IMR-90 (cell line): Measurements from ENCODE around the gene LRRC3C. TPM values are rescaled to one million over a fixed set of nuclear protein-coding genes. Genes with fewer than 3 reads are reported as not detected.

Experiments used
- ATAC-seq: fragments of 200-7000 bp; cut with Tn5 transposase; 2 replicates; pipeline ENCODE4 v1.9.1; 2020; ENCODE audit warnings: low read depth, mild to moderate bottlenecking, moderate library complexity
- BruUV-seq: library from RNA; stranded (reverse); fragments of 400-500 nt; replicated peaks from 2 replicates; lab custom pipeline; 2021; lab: Mats Ljungman, UMichigan
- CTCF ChIA-PET: fragments of 300-600 bp; formaldehyde crosslinking; extraction: SDS; loops from one replicate; lab custom pipeline; 2021; ENCODE audit warnings: antibody characterized with exemption; lab: Yijun Ruan, JAX
- POLR2A ChIA-PET: fragments of 300-600 bp; sonication (Branson Sonifier 250); formaldehyde crosslinking; loops from one replicate; lab custom pipeline; 2022; ENCODE audit warnings: antibody characterized with exemption; ENCODE audit not compliant: unreplicated experiment; lab: Charles Lee
- DNase-seq: peaks from one replicate; pipeline ENCODE4 v3.0.0; 2013
- H2AFZ ChIP-seq: replicated peaks from 2 replicates; pipeline ENCODE3; 2013; ENCODE audit warnings: low read length, mild to moderate bottlenecking; ENCODE audit not compliant: poor library complexity
- H2AK5ac ChIP-seq: 2 replicates; pipeline ENCODE4 v1.6.1; 2013; ENCODE audit warnings: low read depth, low read length, inconsistent platforms
- H2AK9ac ChIP-seq: replicated peaks from 2 replicates; pipeline ENCODE3; 2013; ENCODE audit warnings: mild to moderate bottlenecking, low read depth, low read length, moderate library complexity; ENCODE audit not compliant: poor library complexity
- H2BK120ac ChIP-seq: 2 replicates; pipeline ENCODE4 v1.6.1; 2013; ENCODE audit warnings: low read depth, low read length, inconsistent platforms
- H2BK15ac ChIP-seq: 3 replicates; pipeline ENCODE4 v1.6.1; 2013; ENCODE audit warnings: low read depth, low read length, inconsistent platforms
- H2BK20ac ChIP-seq: 2 replicates; pipeline ENCODE4 v1.6.1; 2013; ENCODE audit warnings: low read depth, mild to moderate bottlenecking, inconsistent platforms, low read length, moderate library complexity
- H2BK5ac ChIP-seq: 2 replicates; pipeline ENCODE4 v1.6.1; 2013; ENCODE audit warnings: mild to moderate bottlenecking, low read depth, low read length, inconsistent platforms; ENCODE audit not compliant: poor library complexity, severe bottlenecking
- H3K14ac ChIP-seq: replicated peaks from 2 replicates; pipeline ENCODE4 v1.6.1; 2013; ENCODE audit warnings: low read depth, low read length, inconsistent platforms
- H3K18ac ChIP-seq: 2 replicates; pipeline ENCODE4 v1.6.1; 2013; ENCODE audit warnings: low read depth, low read length, control low read depth
- H3K23ac ChIP-seq: 2 replicates; pipeline ENCODE4 v1.6.1; 2013; ENCODE audit warnings: low read depth, low read length, inconsistent platforms
- H3K27ac ChIP-seq: 2 replicates; pipeline ENCODE4 v1.5.1; 2013; ENCODE audit warnings: mild to moderate bottlenecking, control low read depth, low read length; ENCODE audit not compliant: insufficient read depth
- H3K27me3 ChIP-seq: 2 replicates; pipeline ENCODE4 v1.6.1; 2013; ENCODE audit warnings: low read length; ENCODE audit not compliant: control insufficient read depth, insufficient read depth
- H3K36me3 ChIP-seq: 2 replicates; pipeline ENCODE4 v1.6.1; 2013; ENCODE audit warnings: low read length, mixed read lengths; ENCODE audit not compliant: control insufficient read depth, insufficient read depth
- H3K4ac ChIP-seq: 2 replicates; pipeline ENCODE4 v1.6.1; 2013; ENCODE audit warnings: low read depth, low read length, inconsistent platforms
- H3K4me1 ChIP-seq: 2 replicates; pipeline ENCODE4 v1.6.1; 2013; ENCODE audit warnings: low read length, mixed read lengths; ENCODE audit not compliant: control insufficient read depth, insufficient read depth
- H3K4me2 ChIP-seq: 2 replicates; pipeline ENCODE4 v1.6.1; 2013; ENCODE audit warnings: low read depth, mild to moderate bottlenecking, control low read depth, low read length, moderate library complexity
- H3K4me3 ChIP-seq: 2 replicates; pipeline ENCODE4 v1.5.1; 2013; ENCODE audit warnings: low read depth, mild to moderate bottlenecking, control low read depth, low read length, moderate library complexity; ENCODE audit not compliant: insufficient read depth
- H3K56ac ChIP-seq: 2 replicates; pipeline ENCODE4 v1.6.1; 2013; ENCODE audit warnings: low read length, inconsistent platforms; ENCODE audit not compliant: insufficient read depth; ENCODE audit errors: extremely low read depth
- H3K79me1 ChIP-seq, 2 experiments: 2 replicates each; pipeline ENCODE4 v1.6.1; 2013; ENCODE audit warnings: low read length in 2 of 2, inconsistent platforms in 1 of 2, low read depth in 1 of 2
- H3K9ac ChIP-seq: 2 replicates; pipeline ENCODE4 v1.6.1; 2013; ENCODE audit warnings: low read depth, low read length, control low read depth
- H3K9me1 ChIP-seq: 2 replicates; pipeline ENCODE4 v1.6.1; 2013; ENCODE audit warnings: low read length, inconsistent platforms; ENCODE audit not compliant: insufficient read depth
- H3K9me3 ChIP-seq: 2 replicates; pipeline ENCODE4 v1.6.1; 2013; ENCODE audit warnings: low read length; ENCODE audit not compliant: control insufficient read depth, insufficient read depth
- H4K20me1 ChIP-seq: 2 replicates; pipeline ENCODE4 v1.6.1; 2013; ENCODE audit warnings: low read length, inconsistent platforms; ENCODE audit not compliant: insufficient read depth
- H4K5ac ChIP-seq: 2 replicates; pipeline ENCODE4 v1.6.1; 2013; ENCODE audit warnings: mild to moderate bottlenecking, low read depth, low read length, control low read depth
- H4K8ac ChIP-seq, 2 experiments: 2 replicates each; pipeline ENCODE4 v1.6.1; 2013; ENCODE audit warnings: low read depth in 2 of 2, low read length in 2 of 2, control low read depth in 1 of 2, inconsistent platforms in 1 of 2
- H4K91ac ChIP-seq: 2 replicates; pipeline ENCODE4 v1.6.1; 2013; ENCODE audit warnings: low read depth, low read length, inconsistent platforms; ENCODE audit not compliant: insufficient read depth
- BHLHE40 ChIP-seq: fragments of 150-350 bp; IDR thresholded peaks from 2 replicates; pipeline ENCODE4 v1.6.1; 2016; ENCODE audit warnings: mild to moderate bottlenecking, low read depth, low read length
- CEBPB ChIP-seq: IDR thresholded peaks from 2 replicates; pipeline ENCODE4 v1.6.1; 2012; ENCODE audit warnings: low read depth, low read length, improper control_type of control experiment
- CHD1 ChIP-seq: IDR thresholded peaks from 2 replicates; pipeline ENCODE4 v1.6.1; 2012; ENCODE audit warnings: low read depth, low read length, improper control_type of control experiment
- CTCF ChIP-seq: conservative IDR thresholded peaks from 2 replicates; pipeline ENCODE4 v1.5.1; 2012; ENCODE audit warnings: mild to moderate bottlenecking, low read depth, low read length, improper control_type of control experiment
- ELK1 ChIP-seq: fragments of 150-350 bp; IDR thresholded peaks from 2 replicates; pipeline ENCODE4 v1.6.1; 2016; ENCODE audit warnings: low read depth, mild to moderate bottlenecking, low read length, moderate library complexity, borderline replicate concordance
- FOS ChIP-seq: fragments of 150-350 bp; IDR thresholded peaks from 2 replicates; pipeline ENCODE4 v1.6.1; 2016; ENCODE audit warnings: low read depth, low read length
- MAFK ChIP-seq: IDR thresholded peaks from 2 replicates; pipeline ENCODE4 v1.6.1; 2012; ENCODE audit warnings: low read depth, low read length, improper control_type of control experiment
- MAZ ChIP-seq: IDR thresholded peaks from 2 replicates; pipeline ENCODE4 v1.6.1; 2012; ENCODE audit warnings: low read depth, mild to moderate bottlenecking, low read length, improper control_type of control experiment, moderate library complexity, borderline replicate concordance
- MXI1 ChIP-seq: IDR thresholded peaks from 2 replicates; pipeline ENCODE4 v1.6.1; 2012; ENCODE audit warnings: low read depth, mild to moderate bottlenecking, low read length, moderate library complexity, borderline replicate concordance
- NFE2L2 ChIP-seq: fragments of 150-350 bp; IDR thresholded peaks from 2 replicates; pipeline ENCODE4 v1.6.1; 2016; ENCODE audit warnings: low read depth, mild to moderate bottlenecking, low read length
- POLR2A ChIP-seq: IDR thresholded peaks from 2 replicates; pipeline ENCODE4 v1.6.1; 2012; ENCODE audit warnings: mild to moderate bottlenecking, low read depth, low read length
- RAD21 ChIP-seq: IDR thresholded peaks from 2 replicates; pipeline ENCODE4 v1.6.1; 2012; ENCODE audit warnings: low read length, improper control_type of control experiment
- RCOR1 ChIP-seq: IDR thresholded peaks from 2 replicates; pipeline ENCODE4 v1.6.1; 2012; ENCODE audit warnings: mild to moderate bottlenecking, low read length, improper control_type of control experiment; ENCODE audit not compliant: insufficient replicate concordance
- RFX5 ChIP-seq: IDR thresholded peaks from 2 replicates; pipeline ENCODE4 v1.8.0; 2012; ENCODE audit warnings: low read depth, mild to moderate bottlenecking, low read length, moderate library complexity
- SMC3 ChIP-seq: fragments of 150-350 bp; IDR thresholded peaks from 2 replicates; pipeline ENCODE4 v1.6.1; 2016; ENCODE audit warnings: low read depth, mild to moderate bottlenecking, antibody characterized with exemption, low read length, moderate library complexity
- USF2 ChIP-seq: fragments of 150-350 bp; IDR thresholded peaks from 2 replicates; pipeline ENCODE4 v1.6.1; 2017; ENCODE audit warnings: mild to moderate bottlenecking, antibody characterized with exemption, low read length, low read depth
- WGBS, 2 experiments: methylation state at CpG; one replicate each; pipeline versions ENCODE4 v1.1.5 to v1.1.7; 2013; ENCODE audit warnings: missing lambda C conversion rate in 2 of 2; ENCODE audit not compliant: insufficient read length in 1 of 2; ENCODE audit errors: extremely low coverage in 2 of 2; 5-methylcytosine and 5-hydroxymethylcytosine counted together
- dilution Hi-C: fragments of 300-500 bp; cut with HindIII; formaldehyde crosslinking; loops from one replicate; pipeline ENCODE4 v1.14.3; 2018; ENCODE audit warnings: low sequenced_read_pairs; ENCODE audit not compliant: unreplicated experiment
- in situ Hi-C: fragments of 300-500 bp; cut with MboI; formaldehyde crosslinking; loops from 3 replicates; pipeline ENCODE4 v1.14.3; 2019; ENCODE audit warnings: low sequenced_read_pairs, inconsistent platforms, mixed read lengths
- intact Hi-C: fragments of 100-400 bp; cut with micrococcal nuclease; formaldehyde crosslinking; loops from 2 replicates; pipeline ENCODE4 v1.10.0; 2022
- polyA plus RNA-seq, 3 experiments: library from polyadenylated mRNA; depleted of rRNA; stranded (reverse); fragments of >200 nt; gene quantifications; 2 replicates each; pipeline ENCODE4 v1.2.3, GENCODE V29; 2012; ENCODE audit warnings: low replicate concordance in 1 of 3
- total RNA-seq: library from RNA; depleted of rRNA; stranded (reverse); fragments of >200 nt; gene quantifications from 2 replicates; pipeline ENCODE4 v1.2.3, GENCODE V29; 2012

Gene LRRC3C
- total and polyA plus RNA-seq, 2 of the 4 experiments (the other 2 are of a cell fraction): not detected

- Histone ChIP-seq H4K8ac (no peak overlapping the region), H2AK5ac (no peak overlapping the region), H3K14ac (no peak overlapping the region), H3K9ac (no peak overlapping the region), H3K27me3 (no peaks in the 10 kb centered on the region), H3K23ac (no peak overlapping the region), H2BK120ac (no peak overlapping the region), H4K20me1 (0 out of 2 replicates have a peak, but pooled peaks cover 6% of the 10 kb centered on the region), H3K36me3 (peaks cover 82% of the 10 kb centered on the region), H3K18ac (no peak overlapping the region), H2BK5ac (no peak overlapping the region), H2BK15ac (no peak overlapping the region), H3K9me1 (0 out of 2 replicates have a peak, but pooled peaks cover 4% of the 10 kb centered on the region), H3K56ac (no peak overlapping the region), H3K9me3 (no peaks in the 10 kb centered on the region), H3K4me3 (no peak overlapping the region), H3K4me1 (no peaks in the 10 kb centered on the region), H4K91ac (no peak overlapping the region), H3K79me1 (peaks cover 36% of the 10 kb centered on the region in 2 experiments), H3K27ac (no peak overlapping the region), H2BK20ac (no peak overlapping the region), H2AK9ac (no peak overlapping the region), H2AFZ (no peak overlapping the region), H3K4ac (no peak overlapping the region), H3K4me2 (no peak overlapping the region), H4K5ac (no peak overlapping the region)
- TF ChIP-seq FOS (no peak), BHLHE40 (no peak), MAZ (no peak), RFX5 (no peak), CHD1 (no peak), USF2 (no peak), NFE2L2 (no peak), MAFK (no peak), CEBPB (no peak), ELK1 (no peak), CTCF (no peak), POLR2A (no peak), SMC3 (no peak), MXI1 (no peak), RCOR1 (no peak), RAD21 (no peak)
- ChIA-PET CTCF (no interaction called here), POLR2A (no interaction called here)
- no TSS peak for BruUV-seq
- ATAC-seq (no peak), DNase-seq (no peak)
- dilution Hi-C loops: no loop called here
- in situ Hi-C loops: no loop called here
- 90% methylated on average over 6 of the region's 11 CpGs; no CpG with 5 or more reads in 1 of the 2 experiments for WGBS, 2 experiments
- intact Hi-C loops: loop anchor here (10.0 kb wide), 1 partner anchor 364 kb away; the partner anchor contains the start of gene PPP1R1B
Measured at GRCh38 chr17:39988206-39988810, 60.8 kb downstream of the LRRC3C start.
